Esophagus squamous epithelium (tissue), 4 donors: Measurements from ENCODE around the gene LRRC10B.

Experiments used
- POLR2A ChIP-seq, 4 donors: fragments of 450-650 bp; IDR thresholded peaks; one replicate each; pipeline ENCODE4 v1.6.1; 2017; ENCODE audit warnings: antibody characterized with exemption in 4 of 4, mild to moderate bottlenecking in 4 of 4, moderate library complexity in 3 of 4
- TF ChIP-seq, protein P1 (sequence below), 6 experiments: fragments of 450-650 bp in 4 of 6; fragments of 200-600 bp in 2 of 6; sonication (generic) in 2 of 6; IDR thresholded peaks; one replicate each; pipeline ENCODE4 v1.5.1; 2016 to 2019; ENCODE audit warnings: antibody characterized with exemption in 6 of 6, mild to moderate bottlenecking in 4 of 6, moderate library complexity in 4 of 6

- TF ChIP-seq, protein P1, sequence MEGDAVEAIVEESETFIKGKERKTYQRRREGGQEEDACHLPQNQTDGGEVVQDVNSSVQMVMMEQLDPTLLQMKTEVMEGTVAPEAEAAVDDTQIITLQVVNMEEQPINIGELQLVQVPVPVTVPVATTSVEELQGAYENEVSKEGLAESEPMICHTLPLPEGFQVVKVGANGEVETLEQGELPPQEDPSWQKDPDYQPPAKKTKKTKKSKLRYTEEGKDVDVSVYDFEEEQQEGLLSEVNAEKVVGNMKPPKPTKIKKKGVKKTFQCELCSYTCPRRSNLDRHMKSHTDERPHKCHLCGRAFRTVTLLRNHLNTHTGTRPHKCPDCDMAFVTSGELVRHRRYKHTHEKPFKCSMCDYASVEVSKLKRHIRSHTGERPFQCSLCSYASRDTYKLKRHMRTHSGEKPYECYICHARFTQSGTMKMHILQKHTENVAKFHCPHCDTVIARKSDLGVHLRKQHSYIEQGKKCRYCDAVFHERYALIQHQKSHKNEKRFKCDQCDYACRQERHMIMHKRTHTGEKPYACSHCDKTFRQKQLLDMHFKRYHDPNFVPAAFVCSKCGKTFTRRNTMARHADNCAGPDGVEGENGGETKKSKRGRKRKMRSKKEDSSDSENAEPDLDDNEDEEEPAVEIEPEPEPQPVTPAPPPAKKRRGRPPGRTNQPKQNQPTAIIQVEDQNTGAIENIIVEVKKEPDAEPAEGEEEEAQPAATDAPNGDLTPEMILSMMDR (IDR thresholded peaks at IDR 0.05) = no peak
- TF ChIP-seq POLR2A (IDR thresholded peaks at IDR 0.05) = no peak
Measured at GRCh38 chr11:61491736-61492395, 16.7 kb upstream of the LRRC10B start.
